ENCODE results near the gene PIK3R6.

GRCh38 chr17:8803531-8804420 lies 63.7 kb downstream of the PIK3R6 start:
- TF ChIP-seq GATA3 (IDR thresholded peaks at IDR 0.05; ENCODE audit: low read depth, low read length): no peak
- no peak for TF ChIP-seq GATA2 (IDR thresholded peaks at IDR 0.05; ENCODE audit: low read depth, low read length)

Data from SH-SY5Y (cell line).